Measurements from ENCODE around the gene PRDM2.

Gene PRDM2

DNA sequence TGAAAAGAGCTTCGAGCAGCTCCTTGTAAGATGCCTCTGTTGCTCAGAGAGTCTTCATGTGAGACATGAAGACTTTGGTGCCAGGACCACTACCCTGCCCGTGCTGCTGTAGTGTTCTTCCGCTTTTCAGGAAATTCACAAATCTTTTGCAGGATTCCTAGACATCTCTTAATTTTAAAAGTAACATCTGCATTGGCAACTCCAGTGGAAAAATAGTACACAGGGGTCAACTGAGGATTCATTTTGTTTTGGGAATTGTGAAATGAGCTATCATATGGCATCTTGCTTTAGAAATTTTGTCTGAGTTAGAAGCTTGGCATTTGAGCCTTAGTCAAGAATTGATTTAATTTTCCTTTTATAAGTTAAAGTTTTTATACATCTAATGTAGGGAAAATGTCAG is 7.2 kb downstream of the PRDM2 start:
- peak in 1 of 2 donors; percentile 47 for DNase-seq
- H3K23ac ChIP-seq (ENCODE audit: low read length) = no peak overlapping the region
- WGBS (ENCODE audit: extremely low coverage, insufficient coverage, insufficient read length) = no CpG with 5 or more reads among the region's 3 CpGs

DNA sequence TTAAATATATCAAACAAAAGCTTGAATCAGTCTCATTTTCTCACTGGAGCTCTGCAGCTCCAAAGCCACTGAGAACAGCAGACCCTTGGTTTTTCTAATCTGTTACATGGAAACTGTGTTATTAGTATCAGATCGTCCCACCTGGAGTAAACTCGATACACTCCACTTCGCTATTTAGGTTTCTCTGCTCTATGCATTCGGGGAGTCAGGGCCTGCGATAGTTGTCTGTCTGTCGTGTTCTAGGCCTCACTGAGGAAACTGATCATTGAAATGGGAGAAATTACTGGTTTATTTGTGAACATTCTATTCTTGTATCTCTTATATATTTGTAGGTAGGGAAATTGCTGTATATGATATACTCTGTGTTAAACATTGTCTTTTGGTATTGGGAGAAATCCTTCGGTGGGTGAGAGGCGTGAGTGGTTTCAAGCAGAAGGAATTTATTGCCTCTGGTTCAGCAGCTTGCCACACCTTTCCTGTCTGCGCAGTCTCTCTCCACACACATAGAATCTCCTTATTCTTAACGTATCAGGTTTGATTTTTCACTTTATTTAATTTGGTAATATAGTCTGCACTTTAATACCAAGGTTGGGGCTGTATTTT is 8.5 kb downstream of the PRDM2 start:
- Histone ChIP-seq H2AFZ (ENCODE audit: insufficient read depth, low read length, poor library complexity) (no peak overlapping the region), H4K12ac (ENCODE audit: low read depth, low read length) (no peak overlapping the region), H3K27me3 (ENCODE audit: insufficient read depth, low read length) (no peaks in the 10 kb centered on the region), H3K4me1 (ENCODE audit: control insufficient read depth in 1 of 2, insufficient read depth in 2 of 2, low read length in 2 of 2) (no peaks in the 10 kb centered on the region), H3K36me3 (ENCODE audit: control insufficient read depth in 1 of 2, insufficient read depth in 2 of 2, low read length in 2 of 2) (no peaks in the 10 kb centered on the region), H3K4me2 (ENCODE audit: low read length) (no peak overlapping the region), H2BK5ac (ENCODE audit: low read depth, low read length, poor library complexity) (no peak overlapping the region), H3K4ac (ENCODE audit: low read depth, low read length) (no peak overlapping the region), H3K14ac (ENCODE audit: low read length) (no peak overlapping the region), H2BK12ac (ENCODE audit: low read length) (no peak overlapping the region), H3K18ac (ENCODE audit: low read length) (no peak overlapping the region), H3K79me2 (ENCODE audit: control insufficient read depth, insufficient read depth, low read length, poor library complexity) (no peaks in the 10 kb centered on the region), H3K9ac (ENCODE audit: low read length) (no peak overlapping the region), H3K79me1 (ENCODE audit: low read length) (no peaks in the 10 kb centered on the region), H2AK5ac (ENCODE audit: low read length) (no peak overlapping the region), H2BK120ac (ENCODE audit: insufficient read depth, low read length, poor library complexity) (no peak overlapping the region), H3K9me3 (ENCODE audit: insufficient read depth, low read depth, low read length) (no peaks in the 10 kb centered on the region), H3K23ac (ENCODE audit: low read length) (no peak overlapping the region), H4K8ac (ENCODE audit: low read depth, low read length) (no peak overlapping the region), H4K91ac (ENCODE audit: low read depth, low read length) (no peak overlapping the region), H3K4me3 (ENCODE audit: low read depth, low read length) (no peak overlapping the region), H3K27ac (ENCODE audit: low read depth, low read length) (no peak overlapping the region)
- WGBS (ENCODE audit: extremely low coverage, insufficient coverage, insufficient read length) = no CpG with 5 or more reads among the region's 10 CpGs
- DNase-seq = no peak

More for the DNA sequence above, 7.2 kb downstream of the PRDM2 start:
- no peak overlapping the region for H3K4me2 ChIP-seq (ENCODE audit: low read length)
- H3K9ac ChIP-seq (ENCODE audit: low read length) = no peak overlapping the region
- no peak overlapping the region for H2AK5ac ChIP-seq (ENCODE audit: low read length)
- no peaks in the 10 kb centered on the region for H3K27me3 ChIP-seq (ENCODE audit: insufficient read depth, low read length)
- no peak overlapping the region for H4K8ac ChIP-seq (ENCODE audit: low read depth, low read length)
- H4K12ac ChIP-seq (ENCODE audit: low read depth, low read length) = no peak overlapping the region
- H3K18ac ChIP-seq (ENCODE audit: low read length) = no peak overlapping the region
- no peaks in the 10 kb centered on the region for H3K4me1 ChIP-seq (ENCODE audit: control insufficient read depth in 1 of 2, insufficient read depth in 2 of 2, low read length in 2 of 2)
- H2BK12ac ChIP-seq (ENCODE audit: low read length) = no peak overlapping the region
- no peak overlapping the region for H2BK5ac ChIP-seq (ENCODE audit: low read depth, low read length, poor library complexity)
- H3K4ac ChIP-seq (ENCODE audit: low read depth, low read length) = no peak overlapping the region
- H4K91ac ChIP-seq (ENCODE audit: low read depth, low read length) = no peak overlapping the region
- H3K79me2 ChIP-seq (ENCODE audit: control insufficient read depth, insufficient read depth, low read length, poor library complexity) = no peaks in the 10 kb centered on the region
- no peak overlapping the region for H3K4me3 ChIP-seq (ENCODE audit: low read depth, low read length)
- H3K14ac ChIP-seq (ENCODE audit: low read length) = no peak overlapping the region
- H3K79me1 ChIP-seq (ENCODE audit: low read length) = no peaks in the 10 kb centered on the region
- H3K9me3 ChIP-seq (ENCODE audit: insufficient read depth, low read depth, low read length) = peaks cover 1% of the 10 kb centered on the region
- H2AFZ ChIP-seq (ENCODE audit: insufficient read depth, low read length, poor library complexity) = no peak overlapping the region
- no peak overlapping the region for H2BK120ac ChIP-seq (ENCODE audit: insufficient read depth, low read length, poor library complexity)
- no peak overlapping the region for H3K27ac ChIP-seq (ENCODE audit: low read depth, low read length)
- H3K36me3 ChIP-seq (ENCODE audit: control insufficient read depth in 1 of 2, insufficient read depth in 2 of 2, low read length in 2 of 2) = no peaks in the 10 kb centered on the region

DNA sequence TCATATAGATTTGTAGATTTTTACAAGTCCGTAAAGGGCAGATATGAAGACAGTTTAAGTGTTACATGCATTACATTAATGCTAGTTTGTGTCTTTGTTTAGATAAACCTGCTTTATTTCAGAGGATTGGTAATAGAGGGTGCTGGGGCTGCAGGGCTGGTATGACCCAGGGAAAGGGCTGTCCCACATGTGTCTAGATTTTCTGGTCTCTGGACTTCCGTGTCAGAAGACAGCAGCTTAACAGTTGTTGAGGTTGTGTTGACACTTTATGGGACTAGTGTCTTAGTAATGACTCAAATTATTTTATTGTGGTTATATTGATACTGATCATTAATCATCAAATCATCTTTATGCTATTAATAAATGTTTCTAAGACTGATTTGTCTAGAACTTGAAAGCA is 10.1 kb downstream of the PRDM2 start:
- Histone ChIP-seq H3K27ac (ENCODE audit: low read depth, low read length) (no peak overlapping the region), H3K4ac (ENCODE audit: low read depth, low read length) (no peak overlapping the region), H3K18ac (ENCODE audit: low read length) (no peak overlapping the region), H3K79me1 (ENCODE audit: low read length) (no peaks in the 10 kb centered on the region), H3K36me3 (ENCODE audit: control insufficient read depth in 1 of 2, insufficient read depth in 2 of 2, low read length in 2 of 2) (no peaks in the 10 kb centered on the region), H2BK5ac (ENCODE audit: low read depth, low read length, poor library complexity) (no peak overlapping the region), H3K23ac (ENCODE audit: low read length) (no peak overlapping the region), H3K79me2 (ENCODE audit: control insufficient read depth, insufficient read depth, low read length, poor library complexity) (no peaks in the 10 kb centered on the region), H2AK5ac (ENCODE audit: low read length) (no peak overlapping the region), H2BK12ac (ENCODE audit: low read length) (no peak overlapping the region), H4K8ac (ENCODE audit: low read depth, low read length) (no peak overlapping the region), H3K4me3 (ENCODE audit: low read depth, low read length) (no peak overlapping the region), H3K4me2 (ENCODE audit: low read length) (no peak overlapping the region), H4K91ac (ENCODE audit: low read depth, low read length) (no peak overlapping the region), H2AFZ (ENCODE audit: insufficient read depth, low read length, poor library complexity) (no peak overlapping the region), H3K9ac (ENCODE audit: low read length) (no peak overlapping the region), H4K12ac (ENCODE audit: low read depth, low read length) (no peak overlapping the region), H3K4me1 (ENCODE audit: control insufficient read depth in 1 of 2, insufficient read depth in 2 of 2, low read length in 2 of 2) (no peaks in the 10 kb centered on the region), H3K9me3 (ENCODE audit: insufficient read depth, low read depth, low read length) (no peaks in the 10 kb centered on the region), H3K27me3 (ENCODE audit: insufficient read depth, low read length) (no peaks in the 10 kb centered on the region), H3K14ac (ENCODE audit: low read length) (no peak overlapping the region), H2BK120ac (ENCODE audit: insufficient read depth, low read length, poor library complexity) (no peak overlapping the region)
- WGBS (ENCODE audit: extremely low coverage, insufficient coverage, insufficient read length) = no CpG with 5 or more reads among the region's 2 CpGs
- DNase-seq = no peak

DNA sequence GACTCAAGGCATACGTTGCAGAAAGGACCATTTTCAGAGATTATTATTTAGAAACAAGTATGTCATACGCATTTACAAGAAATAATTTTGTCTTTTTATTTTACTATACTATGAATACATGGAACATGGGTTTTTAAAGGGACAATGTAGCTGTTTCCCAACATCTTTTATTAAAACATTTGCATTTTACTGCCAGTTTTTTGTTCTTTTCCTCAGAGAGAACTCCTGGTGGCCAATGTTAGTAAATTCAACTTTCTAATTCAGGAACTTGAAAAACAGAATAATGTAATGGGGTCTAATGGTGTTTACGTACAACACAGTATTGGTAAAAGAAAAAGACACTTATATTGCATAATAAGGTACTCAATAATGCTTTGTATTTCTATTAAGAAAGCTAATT is 14.9 kb downstream of the PRDM2 start:
- Histone ChIP-seq H3K79me1 (ENCODE audit: low read length) (no peaks in the 10 kb centered on the region), H3K4me2 (ENCODE audit: low read length) (no peak overlapping the region), H3K14ac (ENCODE audit: low read length) (no peak overlapping the region), H3K4me1 (ENCODE audit: control insufficient read depth in 1 of 2, insufficient read depth in 2 of 2, low read length in 2 of 2) (no peaks in the 10 kb centered on the region), H3K23ac (ENCODE audit: low read length) (no peak overlapping the region), H4K91ac (ENCODE audit: low read depth, low read length) (no peak overlapping the region), H3K9me3 (ENCODE audit: insufficient read depth, low read depth, low read length) (no peaks in the 10 kb centered on the region), H3K9ac (ENCODE audit: low read length) (no peak overlapping the region), H2BK5ac (ENCODE audit: low read depth, low read length, poor library complexity) (no peak overlapping the region), H2AFZ (ENCODE audit: insufficient read depth, low read length, poor library complexity) (no peak overlapping the region), H4K12ac (ENCODE audit: low read depth, low read length) (no peak overlapping the region), H3K4ac (ENCODE audit: low read depth, low read length) (no peak overlapping the region), H2BK120ac (ENCODE audit: insufficient read depth, low read length, poor library complexity) (no peak overlapping the region), H3K79me2 (ENCODE audit: control insufficient read depth, insufficient read depth, low read length, poor library complexity) (no peaks in the 10 kb centered on the region), H2AK5ac (ENCODE audit: low read length) (no peak overlapping the region), H3K18ac (ENCODE audit: low read length) (no peak overlapping the region), H3K27me3 (ENCODE audit: insufficient read depth, low read length) (no peaks in the 10 kb centered on the region), H3K36me3 (ENCODE audit: control insufficient read depth in 1 of 2, insufficient read depth in 2 of 2, low read length in 2 of 2) (no peaks in the 10 kb centered on the region), H3K27ac (ENCODE audit: low read depth, low read length) (no peak overlapping the region), H3K4me3 (ENCODE audit: low read depth, low read length) (no peak overlapping the region), H4K8ac (ENCODE audit: low read depth, low read length) (no peak overlapping the region), H2BK12ac (ENCODE audit: low read length) (no peak overlapping the region)
- DNase-seq = no peak
- no CpG with 5 or more reads among the region's 3 CpGs for WGBS (ENCODE audit: extremely low coverage, insufficient coverage, insufficient read length)
